ENCODE data around the gene EVPLL.
"Not testable (repeated sequence)": the region's sequence is repeated elsewhere in the genome, so short reads cannot be mapped to it uniquely, and the experiment has no call there.

The EVPLL gene

DNA sequence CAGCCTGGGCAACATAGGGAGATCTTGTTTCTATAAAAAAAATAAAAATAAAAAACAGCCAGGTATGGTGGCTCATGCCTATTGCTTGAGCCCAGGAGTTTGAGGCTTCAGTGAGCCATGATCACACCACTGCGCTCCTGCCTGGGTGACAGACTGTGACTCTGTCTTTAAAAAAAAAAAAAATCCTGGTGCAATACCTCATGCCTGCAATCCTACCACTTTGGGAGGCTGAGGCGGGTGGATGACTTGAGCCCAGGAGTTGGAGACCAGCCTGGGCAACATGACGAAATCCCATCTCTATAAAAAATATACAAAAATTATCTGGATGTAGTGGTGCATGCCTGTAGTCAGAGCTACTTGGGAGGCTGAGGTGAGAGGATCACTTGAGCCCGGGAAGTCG lies 1.0 kb downstream of the EVPLL start:
- not testable (repeated sequence) for H3K18ac ChIP-seq (ENCODE audit: low read length); H2AK5ac ChIP-seq (ENCODE audit: low read depth, low read length); H3K36me3 ChIP-seq (replicated peaks in 1 of 2; ENCODE audit: control insufficient read depth in 2 of 2, insufficient read depth in 2 of 2, low read length in 2 of 2); H3K27me3 ChIP-seq (ENCODE audit: control insufficient read depth in 3 of 3, insufficient read depth in 3 of 3, low read depth in 1 of 3, low read length in 3 of 3); H4K8ac ChIP-seq (ENCODE audit: low read depth, low read length); H3K4me2 ChIP-seq (ENCODE audit: insufficient read depth, low read length, poor library complexity, severe bottlenecking); H3K9me3 ChIP-seq (replicated peaks in 1 of 2; ENCODE audit: control insufficient read depth in 2 of 2, insufficient read depth in 1 of 2, low read depth in 1 of 2, low read length in 2 of 2); H2BK5ac ChIP-seq (ENCODE audit: low read length); H3K23ac ChIP-seq (ENCODE audit: low read depth, low read length, poor library complexity); H3K27ac ChIP-seq (replicated peaks; ENCODE audit: low read length); H2BK15ac ChIP-seq (ENCODE audit: low read length); H3K9ac ChIP-seq (ENCODE audit: low read depth, low read length, poor library complexity); H3K4ac ChIP-seq (ENCODE audit: low read length); H2BK12ac ChIP-seq (ENCODE audit: low read length); H3K79me1 ChIP-seq (ENCODE audit: low read depth, low read length); DNase-seq (ENCODE audit: low spot score); H2BK120ac ChIP-seq (ENCODE audit: low read depth, low read length); H4K91ac ChIP-seq (ENCODE audit: low read depth, low read length, poor library complexity); H3K14ac ChIP-seq (ENCODE audit: low read length); H3K4me1 ChIP-seq (ENCODE audit: control insufficient read depth in 2 of 2, insufficient read depth in 1 of 2, low read depth in 1 of 2, low read length in 2 of 2); H3K4me3 ChIP-seq (ENCODE audit: low read length in 2 of 2); H2AFZ ChIP-seq (ENCODE audit: low read length)
- no CpG with 5 or more reads among the region's 5 CpGs for WGBS, 2 donors (ENCODE audit: extremely low coverage in 2 of 2, insufficient read length in 2 of 2, insufficient replicate concordance in 1 of 2)

DNA sequence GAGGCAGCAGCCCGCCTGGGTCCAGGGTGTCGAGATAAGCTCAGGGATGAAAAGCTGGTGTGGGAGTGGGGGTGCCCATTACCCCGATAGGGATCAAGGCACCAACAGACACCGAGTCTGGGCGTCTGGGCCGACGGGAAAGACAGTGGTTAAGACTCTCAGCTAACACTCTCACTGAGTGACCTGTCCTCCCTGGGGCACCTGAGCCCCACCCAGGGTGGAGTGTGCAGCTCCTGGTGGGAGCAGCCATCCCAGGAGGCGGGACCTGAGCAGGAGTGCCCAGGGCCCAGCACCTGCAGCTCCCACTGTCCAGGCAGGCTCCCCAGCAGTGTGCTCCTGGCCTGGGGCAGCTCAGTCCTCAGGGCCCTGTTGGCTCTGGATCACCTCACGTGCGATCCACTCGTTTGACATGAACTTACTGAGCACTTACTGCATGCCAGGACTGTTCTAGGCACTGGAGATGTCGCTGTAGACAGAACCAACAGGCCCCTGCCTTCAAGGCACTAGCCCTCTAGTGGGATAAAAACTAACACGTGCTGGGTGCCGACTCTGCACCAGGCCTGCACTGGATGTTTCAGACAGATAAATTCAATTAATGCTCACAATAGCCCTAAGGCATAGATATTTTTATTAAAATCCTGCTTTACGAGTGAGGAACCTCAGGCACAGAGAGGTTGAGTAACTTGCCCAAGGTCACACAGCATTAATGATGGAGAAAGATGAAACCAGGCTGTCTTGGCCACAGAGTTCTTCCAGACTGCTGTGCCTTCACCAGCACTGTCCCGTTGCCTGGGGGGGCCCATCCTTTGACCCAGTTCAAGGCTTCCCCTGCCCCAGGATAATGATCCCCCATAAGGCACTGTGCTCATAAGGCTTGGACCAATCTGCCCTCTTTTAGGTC lies 1.9 kb downstream of the EVPLL start:
- Histone ChIP-seq H3K23ac (ENCODE audit: low read depth, low read length, poor library complexity) (peak overlapping the region; percentile 12), H3K4me1 (ENCODE audit: control insufficient read depth in 2 of 2, insufficient read depth in 1 of 2, low read depth in 1 of 2, low read length in 2 of 2) (peaks cover 0 to 2% of the 10 kb centered on the region in 2 donors), H2AFZ (ENCODE audit: low read length) (no peak overlapping the region), H3K27me3 (ENCODE audit: control insufficient read depth in 3 of 3, insufficient read depth in 3 of 3, low read depth in 1 of 3, low read length in 3 of 3) (peaks cover 0 to 7% (median 0%) of the 10 kb centered on the region in 3 experiments), H3K9me3 (replicated peaks in 1 of 2; ENCODE audit: control insufficient read depth in 2 of 2, insufficient read depth in 1 of 2, low read depth in 1 of 2, low read length in 2 of 2) (no peaks in the 10 kb centered on the region), H3K18ac (ENCODE audit: low read length) (peak overlapping the region; percentile 57), H3K4ac (ENCODE audit: low read length) (no peak overlapping the region), H3K36me3 (replicated peaks in 1 of 2; ENCODE audit: control insufficient read depth in 2 of 2, insufficient read depth in 2 of 2, low read length in 2 of 2) (no peaks in the 10 kb centered on the region), H2BK15ac (ENCODE audit: low read length) (peak overlapping the region; percentile 30), H2BK12ac (ENCODE audit: low read length) (no peak overlapping the region), H3K4me3 (ENCODE audit: low read length in 2 of 2) (no peak overlapping the region), H2BK5ac (ENCODE audit: low read length) (no peak overlapping the region), H4K91ac (ENCODE audit: low read depth, low read length, poor library complexity) (no peak overlapping the region), H3K4me2 (ENCODE audit: insufficient read depth, low read length, poor library complexity, severe bottlenecking) (no peak overlapping the region), H3K14ac (ENCODE audit: low read length) (no peak overlapping the region), H3K27ac (replicated peaks; ENCODE audit: low read length) (no peak overlapping the region), H2BK120ac (ENCODE audit: low read depth, low read length) (no peak overlapping the region), H3K79me1 (ENCODE audit: low read depth, low read length) (no peaks in the 10 kb centered on the region), H2AK5ac (ENCODE audit: low read depth, low read length) (peak overlapping the region; percentile 32), H3K9ac (ENCODE audit: low read depth, low read length, poor library complexity) (no peak overlapping the region), H4K8ac (ENCODE audit: low read depth, low read length) (peak overlapping the region; percentile 82)
- no peak for DNase-seq (ENCODE audit: low spot score)
- WGBS, 2 donors (ENCODE audit: extremely low coverage in 2 of 2, insufficient read length in 2 of 2, insufficient replicate concordance in 1 of 2), result no CpG with 5 or more reads among the region's 16 CpGs

DNA sequence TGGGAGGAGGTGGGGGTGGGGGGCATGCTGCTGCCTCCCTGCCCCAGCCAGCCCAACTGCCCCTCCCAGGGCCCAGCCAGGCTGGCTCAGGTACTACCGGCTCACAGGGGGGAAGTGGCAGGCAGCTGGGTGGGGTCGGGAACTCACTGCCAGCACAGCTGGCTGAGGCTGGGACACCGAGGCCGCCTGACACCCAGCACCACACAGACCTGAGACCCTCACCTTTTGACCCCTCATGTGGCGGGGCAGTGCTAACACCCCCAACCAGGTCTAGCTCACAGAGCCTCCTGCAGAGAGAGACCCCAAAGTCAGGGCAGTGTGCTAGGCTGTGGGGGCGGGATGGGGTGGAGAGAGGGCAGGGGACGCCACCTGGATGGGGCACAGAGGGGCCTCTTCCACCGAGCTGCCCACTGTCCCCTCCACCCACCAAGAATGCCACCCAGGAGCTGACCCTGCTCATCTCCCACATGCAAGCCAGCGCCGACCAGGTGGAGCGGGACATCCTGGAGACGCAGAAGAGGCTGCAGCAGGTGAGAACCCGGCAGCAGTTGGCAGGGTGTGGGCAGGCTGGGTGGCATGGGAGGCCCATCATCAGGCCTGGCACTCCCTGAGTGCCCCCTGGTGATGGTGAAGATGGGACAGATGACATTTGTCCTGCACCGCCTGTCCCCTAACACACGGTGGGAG lies 3.0 kb downstream of the EVPLL start:
- Histone ChIP-seq H4K91ac (ENCODE audit: low read depth, low read length, poor library complexity) (no peak overlapping the region), H2BK15ac (ENCODE audit: low read length) (peak overlapping the region; percentile 15), H2AFZ (ENCODE audit: low read length) (no peak overlapping the region), H2BK120ac (ENCODE audit: low read depth, low read length) (no peak overlapping the region), H3K79me1 (ENCODE audit: low read depth, low read length) (no peaks in the 10 kb centered on the region), H3K14ac (ENCODE audit: low read length) (no peak overlapping the region), H3K9ac (ENCODE audit: low read depth, low read length, poor library complexity) (no peak overlapping the region), H3K4me3 (ENCODE audit: low read length in 2 of 2) (no peak overlapping the region), H2BK5ac (ENCODE audit: low read length) (peak overlapping the region; percentile 82), H3K4ac (ENCODE audit: low read length) (no peak overlapping the region), H3K23ac (ENCODE audit: low read depth, low read length, poor library complexity) (no peak overlapping the region), H3K4me1 (ENCODE audit: control insufficient read depth in 2 of 2, insufficient read depth in 1 of 2, low read depth in 1 of 2, low read length in 2 of 2) (peaks cover 0 to 2% of the 10 kb centered on the region in 2 donors), H4K8ac (ENCODE audit: low read depth, low read length) (peak overlapping the region; percentile 82), H3K36me3 (replicated peaks in 1 of 2; ENCODE audit: control insufficient read depth in 2 of 2, insufficient read depth in 2 of 2, low read length in 2 of 2) (no peaks in the 10 kb centered on the region), H3K4me2 (ENCODE audit: insufficient read depth, low read length, poor library complexity, severe bottlenecking) (no peak overlapping the region), H3K27ac (replicated peaks; ENCODE audit: low read length) (no peak overlapping the region), H2AK5ac (ENCODE audit: low read depth, low read length) (peak overlapping the region; percentile 84), H3K27me3 (ENCODE audit: control insufficient read depth in 3 of 3, insufficient read depth in 3 of 3, low read depth in 1 of 3, low read length in 3 of 3) (peaks cover 0 to 7% (median 0%) of the 10 kb centered on the region in 3 experiments), H3K9me3 (replicated peaks in 1 of 2; ENCODE audit: control insufficient read depth in 2 of 2, insufficient read depth in 1 of 2, low read depth in 1 of 2, low read length in 2 of 2) (no peaks in the 10 kb centered on the region), H2BK12ac (ENCODE audit: low read length) (no peak overlapping the region), H3K18ac (ENCODE audit: low read length) (peak overlapping the region; percentile 76)
- WGBS, 2 donors (ENCODE audit: extremely low coverage in 2 of 2, insufficient read length in 2 of 2, insufficient replicate concordance in 1 of 2), result no CpG with 5 or more reads among the region's 15 CpGs
- DNase-seq (ENCODE audit: low spot score), result no peak

Measured in neuronal stem cell (in vitro differentiated cells).